Gastrocnemius medialis (tissue), 4 donors: ENCODE measurements around the gene OR6B3.

Experiments
- CTCF ChIP-seq, 5 experiments: fragments of 450-650 bp in 3 of 5; fragments of 200-600 bp in 2 of 5; sonication (generic) in 2 of 5; IDR thresholded peaks in 4 of 5; conservative IDR thresholded peaks in 1 of 5; 1 replicate in 4 of 5; 2 replicates in 1 of 5; pipeline ENCODE4 v1.5.1; 2016 to 2019; ENCODE audit warnings: antibody characterized with exemption in 5 of 5, mild to moderate bottlenecking in 3 of 5, moderate library complexity in 3 of 5
- POLR2A ChIP-seq, 2 donors: fragments of 450-650 bp; IDR thresholded peaks; one replicate each; pipeline ENCODE4 v1.6.1; 2017; ENCODE audit warnings: antibody characterized with exemption in 2 of 2, mild to moderate bottlenecking in 2 of 2, moderate library complexity in 2 of 2

- TF ChIP-seq CTCF (IDR thresholded peaks at IDR 0.05 in 4 of 5, conservative IDR thresholded peaks at IDR 0.05 in 1 of 5), result no peak
- TF ChIP-seq POLR2A (IDR thresholded peaks at IDR 0.05), result no peak
These were observed 11.6 kb upstream of the OR6B3 start for GRCh38 chr2:240064898-240065297.
